Kidney epithelial cell (primary cell): ENCODE data around the gene FXR2. TPM values are rescaled to one million over a fixed set of nuclear protein-coding genes. Genes with fewer than 3 reads are reported as not detected.

Experiments
- DNase-seq: peaks from one replicate; pipeline ENCODE4 v3.0.0-alpha.2; 2010; ENCODE audit warnings: low read depth
- H3K27me3 ChIP-seq: 2 replicates; pipeline ENCODE4 v1.6.0; 2011; ENCODE audit warnings: low read length; ENCODE audit not compliant: control insufficient read depth, insufficient read depth
- H3K36me3 ChIP-seq: 2 replicates; pipeline ENCODE4 v1.5.1; 2011; ENCODE audit warnings: low read length; ENCODE audit not compliant: control insufficient read depth, insufficient read depth
- H3K4me3 ChIP-seq: 2 replicates; pipeline ENCODE4 v1.5.1; 2011; ENCODE audit warnings: low read depth, mild to moderate bottlenecking, control low read depth, low read length
- CTCF ChIP-seq: IDR thresholded peaks from 2 replicates; pipeline ENCODE4 v1.5.1; 2011; ENCODE audit warnings: mild to moderate bottlenecking, moderate library complexity, low read length, control low read depth, inconsistent platforms; ENCODE audit not compliant: insufficient read depth, poor library complexity, severe bottlenecking
- total RNA-seq: library from RNA; depleted of rRNA; stranded (reverse); fragments of >200 nt; gene quantifications from 2 replicates; pipeline ENCODE4 v1.2.3, GENCODE V29; 2015

FXR2 gene
- total RNA-seq, 1 donor from 2014 or later, result 45.7 TPM

GRCh38 chr17:7587420-7588151 is 27.1 kb downstream of the FXR2 start:
- no peak for TF ChIP-seq CTCF
- no peak overlapping the region for H3K4me3 ChIP-seq
- DNase-seq, result peak; percentile 47
- no peaks in the 10 kb centered on the region for H3K27me3 ChIP-seq
- peaks cover 9% of the 10 kb centered on the region for H3K36me3 ChIP-seq

GRCh38 chr17:7586673-7587419 is 27.9 kb downstream of the FXR2 start:
- H3K4me3 ChIP-seq, result no peak overlapping the region
- H3K27me3 ChIP-seq, result no peaks in the 10 kb centered on the region
- peak; percentile 38 for TF ChIP-seq CTCF
- peaks cover 9% of the 10 kb centered on the region for H3K36me3 ChIP-seq
- DNase-seq, result no peak

GRCh38 chr17:7583253-7584109 is 31.2 kb downstream of the FXR2 start, which contains the start of gene MPDU1:
Gene MPDU1 (plus strand): TSS chr17:7583852. CDS start chr17:7583863, 11 bp downstream.
- Histone ChIP-seq H3K4me3 (peak within 1 kb of the TSS; percentile 69), H3K36me3 (peaks cover 4% of the 10 kb centered on the region), H3K27me3 (no peaks in the 10 kb centered on the region)
- DNase-seq, result peak; percentile 67
- no peak for TF ChIP-seq CTCF

- no peak for DNase-seq
- TF ChIP-seq CTCF, result no peak
- no peaks in the 10 kb centered on the region for H3K27me3 ChIP-seq
- peak overlapping the region; percentile 69 for H3K4me3 ChIP-seq
- H3K36me3 ChIP-seq, result peaks cover 7% of the 10 kb centered on the region
Measured at GRCh38 chr17:7582396-7583252, 32.1 kb downstream of the FXR2 start.
